NCI-H526 (cell line): ENCODE data around the gene ORAI2.
"Not testable (repeated sequence)": the region's sequence is repeated elsewhere in the genome, so short reads cannot be mapped to it uniquely, and the experiment has no call there.

Experiments used
- DNase-seq, 2 experiments: peaks; one replicate each; lab custom pipeline; 2025; lab: John Stamatoyannopoulos, UW

ORAI2 gene

DNA sequence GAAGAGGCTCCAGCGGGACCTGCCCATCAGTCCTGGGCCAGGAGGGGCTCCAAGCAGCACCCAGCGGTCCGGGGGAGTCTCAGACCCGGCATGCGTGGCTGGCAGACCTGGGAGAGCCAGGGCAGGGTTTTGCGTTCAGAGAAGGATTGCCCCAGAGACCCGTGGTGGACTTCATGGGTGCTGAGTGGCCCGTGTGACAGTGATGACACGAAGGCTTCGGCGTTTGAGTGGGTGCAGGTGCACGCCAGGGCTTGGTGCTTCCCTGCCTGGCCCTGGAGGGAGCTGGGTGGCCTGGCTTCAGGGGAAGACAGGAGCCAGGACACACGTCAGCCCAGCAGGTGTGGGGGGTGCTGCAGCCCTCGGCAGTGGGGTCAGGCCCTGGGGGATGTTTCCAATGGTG lies 13.9 kb downstream of the ORAI2 start:
- no peak for DNase-seq

- no peak for DNase-seq
These were observed 15.8 kb downstream of the ORAI2 start for GRCh38 chr7:102449136-102449535.

DNA sequence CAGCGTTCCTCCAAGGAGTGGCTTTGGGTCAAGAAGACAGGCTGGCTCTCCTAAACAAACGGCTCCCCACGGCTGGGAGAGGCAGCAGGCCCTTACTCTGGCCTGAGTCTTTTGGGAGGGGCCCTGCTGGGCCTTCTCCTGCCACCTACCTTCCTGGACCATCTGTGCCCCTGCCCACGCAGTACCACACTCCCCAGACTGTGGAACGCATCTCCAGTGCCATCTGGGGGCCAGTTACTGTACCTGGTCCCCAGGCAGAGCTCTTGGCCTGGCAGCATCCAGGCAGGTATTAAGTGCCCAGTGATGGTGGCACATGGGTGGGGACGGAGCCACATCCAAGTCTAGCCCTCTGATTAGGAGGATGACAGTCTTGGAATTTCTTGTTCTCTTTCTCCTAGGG lies 16.9 kb downstream of the ORAI2 start:
- peak; percentile 45 to 50 for DNase-seq

DNA sequence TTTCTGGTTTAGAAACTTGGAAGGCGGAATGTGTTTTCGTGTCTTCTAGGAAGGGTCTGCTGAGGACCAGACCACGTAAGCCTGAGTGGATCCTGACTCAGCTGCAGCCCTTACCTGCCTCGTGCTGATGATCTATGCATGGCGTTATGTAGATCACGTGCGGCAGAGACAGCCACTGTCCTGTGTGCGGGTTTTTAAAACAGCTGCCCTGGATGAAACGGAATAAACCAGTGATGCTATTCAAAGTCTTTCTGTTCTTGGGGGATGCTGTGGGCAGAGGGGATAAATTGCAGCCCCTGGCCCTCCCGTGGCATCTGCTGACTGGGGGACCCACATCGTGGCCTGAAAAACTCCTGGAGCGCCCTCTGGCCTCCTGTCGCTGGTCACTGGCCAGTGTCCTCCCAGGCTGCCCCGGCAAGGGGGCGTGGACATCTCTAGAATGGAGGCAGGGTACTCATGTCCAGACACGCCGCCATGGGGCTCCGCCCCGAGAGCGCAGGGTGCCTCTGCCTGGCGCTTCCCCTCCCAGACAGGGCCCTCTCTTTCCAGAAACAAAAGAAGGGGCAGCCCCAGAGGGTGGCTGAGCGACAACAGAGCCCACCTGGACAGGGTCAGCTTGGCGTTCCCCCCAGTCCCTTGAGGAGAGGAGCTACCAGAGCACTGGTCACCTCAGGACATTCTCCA lies 18.1 kb downstream of the ORAI2 start:
- DNase-seq, result peak; percentile 77 to 89

DNA sequence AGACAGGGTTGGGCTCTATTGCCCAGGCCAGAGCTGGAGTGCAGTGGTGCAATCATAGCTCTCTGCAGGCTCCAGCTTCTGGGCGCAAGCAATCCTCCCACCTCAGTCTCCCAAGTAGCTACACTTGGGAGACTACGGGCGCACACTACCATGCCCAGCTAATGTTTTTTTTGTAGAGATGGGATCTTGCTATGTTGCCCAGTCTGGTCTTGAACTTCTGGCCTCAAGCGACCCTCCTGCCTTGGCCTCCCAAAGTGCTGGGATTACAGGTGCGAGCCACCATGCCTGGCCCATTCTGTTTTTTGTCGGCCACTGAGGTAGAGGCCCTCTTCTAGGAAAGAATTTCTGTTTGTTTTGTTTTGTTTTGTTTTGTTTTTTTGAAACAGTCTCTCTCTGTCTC lies 19.1 kb downstream of the ORAI2 start:
- no peak for DNase-seq

- DNase-seq, result no peak
These were observed 19.9 kb downstream of the ORAI2 start for GRCh38 chr7:102453319-102453718.

GRCh38 chr7:102454468-102454867 lies 21.1 kb downstream of the ORAI2 start:
- no peak for DNase-seq

- not testable (repeated sequence) for DNase-seq
These were observed 21.6 kb downstream of the ORAI2 start for GRCh38 chr7:102454932-102455331.

- no peak for DNase-seq
These were observed 22.2 kb downstream of the ORAI2 start for GRCh38 chr7:102455596-102455995.

GRCh38 chr7:102456327-102456726 lies 23.0 kb downstream of the ORAI2 start:
- DNase-seq, result no peak

DNA sequence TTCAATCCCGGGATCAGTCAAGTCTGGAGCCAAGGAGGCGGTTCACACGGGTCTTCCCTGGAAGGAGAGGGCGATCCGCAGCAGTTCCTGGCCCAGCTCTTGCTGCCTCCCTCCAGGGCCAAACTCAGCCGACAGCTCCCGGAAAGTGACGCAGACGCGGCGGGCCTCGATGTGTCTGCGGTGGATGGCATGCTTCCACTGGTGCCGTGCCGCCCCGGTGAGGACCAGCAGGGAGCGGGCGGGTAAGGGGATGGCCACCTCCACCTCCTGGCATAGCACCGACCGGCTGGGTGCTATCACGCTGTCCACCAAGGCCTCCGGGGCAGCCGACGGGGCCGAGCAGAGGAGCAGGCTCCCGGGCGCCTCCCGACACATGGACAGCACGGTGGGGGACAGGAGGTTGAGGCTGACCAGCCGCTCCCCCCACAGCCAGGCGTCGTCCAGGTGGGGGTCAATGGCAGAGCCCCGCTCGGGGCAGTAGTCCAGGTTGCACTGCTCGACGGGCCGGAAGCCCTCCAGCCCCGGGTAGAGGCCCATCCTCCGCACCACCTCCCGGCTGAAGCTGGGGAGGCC lies 24.1 kb downstream of the ORAI2 start:
- no peak for DNase-seq

GRCh38 chr7:102459221-102459844 lies 26.0 kb downstream of the ORAI2 start:
- no peak for DNase-seq

- DNase-seq, result no peak
These were observed 27.1 kb downstream of the ORAI2 start for GRCh38 chr7:102460467-102460866.

- peak in 1 of 2 experiments; percentile 43 for DNase-seq
These were observed 30.6 kb downstream of the ORAI2 start for GRCh38 chr7:102463841-102464576.

GRCh38 chr7:102464577-102465280 lies 31.4 kb downstream of the ORAI2 start, which contains the start of the genes ALKBH4 and LRWD1:
Gene ALKBH4 (minus strand): TSS chr7:102464863. CDS start chr7:102464836, 27 bp downstream.
Gene LRWD1 (plus strand): TSS chr7:102464984. CDS start chr7:102465081, 97 bp downstream.
- DNase-seq, result peak; percentile 61 to 97

DNA sequence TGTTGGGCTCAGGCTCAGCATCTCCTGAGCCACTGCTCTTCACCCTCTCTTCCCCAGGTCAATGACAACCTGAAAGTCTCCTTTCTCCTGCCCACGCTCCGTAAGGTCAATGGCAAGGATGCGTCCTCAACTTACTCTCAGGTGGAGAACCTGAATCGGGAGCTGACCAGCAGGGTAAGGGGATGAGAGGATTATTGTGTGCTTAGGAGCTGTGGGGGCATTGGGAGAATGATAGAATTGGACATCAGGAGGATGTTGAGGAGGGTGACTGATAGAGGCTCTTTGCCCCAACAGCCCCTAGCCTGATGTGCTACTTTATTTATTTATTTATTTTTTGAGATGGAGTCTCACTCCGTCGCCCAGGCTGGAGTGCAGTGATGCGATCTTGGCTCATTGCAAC lies 32.7 kb downstream of the ORAI2 start:
- DNase-seq, result no peak

- DNase-seq, result no peak
These were observed 34.5 kb downstream of the ORAI2 start for GRCh38 chr7:102467581-102468477.

DNA sequence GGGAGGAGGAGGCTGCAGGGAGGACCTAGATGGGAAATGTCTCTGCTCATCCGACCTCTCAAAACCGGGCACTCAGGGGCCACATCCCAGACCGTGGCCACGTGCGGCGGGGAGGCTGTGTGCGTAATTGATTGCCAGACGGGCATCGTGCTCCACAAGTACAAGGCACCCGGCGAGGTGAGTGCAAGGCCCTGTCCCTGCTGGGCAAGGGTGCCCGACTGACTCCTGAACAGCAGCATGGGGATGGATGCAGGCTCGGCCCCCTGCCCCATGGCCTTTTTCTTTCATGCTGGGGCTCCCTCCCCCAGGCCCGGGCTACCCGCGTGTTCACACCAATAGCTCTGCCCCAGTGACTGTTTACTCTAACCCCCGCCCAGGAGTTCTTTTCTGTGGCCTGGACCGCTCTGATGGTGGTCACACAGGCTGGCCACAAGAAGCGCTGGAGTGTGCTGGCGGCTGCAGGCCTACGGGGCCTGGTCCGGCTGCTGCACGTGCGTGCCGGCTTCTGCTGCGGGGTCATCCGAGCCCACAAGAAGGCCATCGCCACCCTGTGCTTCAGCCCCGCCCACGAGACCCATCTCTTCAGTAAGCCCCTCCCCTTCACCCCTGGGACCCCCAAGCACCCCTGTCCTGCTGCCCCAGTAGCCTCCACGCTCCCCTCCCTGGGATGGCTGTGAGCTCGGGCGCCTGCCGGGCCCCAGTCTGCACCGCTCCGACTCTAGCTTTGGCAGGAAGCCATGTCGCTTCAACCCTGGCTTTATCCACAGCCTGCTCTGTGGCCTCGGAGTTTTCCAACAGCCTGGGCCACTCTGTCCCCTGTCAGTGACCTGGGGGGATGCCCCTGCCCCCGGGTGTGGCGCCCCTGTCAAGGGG lies 35.3 kb downstream of the ORAI2 start:
- no peak for DNase-seq

DNA sequence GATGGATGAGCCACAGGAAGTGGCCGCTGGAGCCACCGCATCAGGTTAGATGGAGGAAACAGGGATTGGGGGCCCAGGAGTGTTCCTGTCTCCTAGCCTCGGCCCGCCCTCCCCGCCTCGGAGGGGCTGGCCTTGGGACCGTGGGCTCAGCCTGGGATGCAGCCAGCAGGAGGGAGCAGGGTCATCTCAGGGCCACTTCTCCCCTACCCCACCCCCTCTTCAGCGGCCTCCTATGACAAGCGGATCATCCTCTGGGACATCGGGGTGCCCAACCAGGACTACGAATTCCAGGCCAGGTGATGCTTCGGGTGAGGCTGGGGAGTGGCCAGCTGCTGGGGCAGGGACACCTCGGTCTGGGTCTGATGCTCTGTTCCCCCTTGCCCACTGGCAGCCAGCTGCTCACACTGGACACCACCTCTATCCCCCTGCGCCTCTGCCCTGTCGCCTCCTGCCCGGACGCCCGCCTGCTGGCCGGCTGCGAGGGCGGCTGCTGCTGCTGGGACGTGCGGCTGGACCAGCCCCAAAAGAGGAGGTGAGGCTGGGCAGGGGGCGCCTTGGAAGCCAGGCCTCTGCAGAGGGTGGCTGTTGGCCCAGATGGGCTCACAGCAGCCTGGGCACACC lies 36.1 kb downstream of the ORAI2 start:
- no peak for DNase-seq
